Endothelial cell (in vitro differentiated cells): ENCODE data around the gene HOXB9. TPM values are rescaled to one million over a fixed set of nuclear protein-coding genes. Genes with fewer than 3 reads are reported as not detected.

Experiments used
- DNase-seq: peaks from one replicate; pipeline ENCODE4 v3.0.0; 2021; ENCODE audit warnings: low spot score
- H3K27ac Mint-ChIP-seq: one replicate; pipeline ENCODE4 v1.8.0; 2021; ENCODE audit warnings: mixed read lengths, inconsistent platforms; ENCODE audit not compliant: unreplicated experiment
- H3K27me3 Mint-ChIP-seq: one replicate; pipeline ENCODE4 v1.8.0; 2021; ENCODE audit warnings: mild to moderate bottlenecking, moderate library complexity, mixed read lengths, inconsistent platforms; ENCODE audit not compliant: unreplicated experiment
- H3K36me3 Mint-ChIP-seq: one replicate; pipeline ENCODE4 v1.8.0; 2021; ENCODE audit warnings: mild to moderate bottlenecking, low read depth, mixed read lengths, inconsistent platforms; ENCODE audit not compliant: unreplicated experiment
- H3K4me1 Mint-ChIP-seq: one replicate; pipeline ENCODE4 v1.8.0; 2021; ENCODE audit warnings: mild to moderate bottlenecking, mixed read lengths, inconsistent platforms; ENCODE audit not compliant: unreplicated experiment
- H3K4me3 Mint-ChIP-seq: one replicate; pipeline ENCODE4 v1.8.0; 2021; ENCODE audit warnings: mild to moderate bottlenecking, mixed read lengths, inconsistent platforms; ENCODE audit not compliant: unreplicated experiment
- H3K9me3 Mint-ChIP-seq: one replicate; pipeline ENCODE4 v1.8.0; 2021; ENCODE audit warnings: mixed read lengths, inconsistent platforms; ENCODE audit not compliant: unreplicated experiment
- total RNA-seq: library from RNA; stranded (reverse); fragmentation: NEBNext Ultra II Directional; extraction: Animal tissue kit (Norgen Biotek cat#: 25700); gene quantifications from one replicate; pipeline ENCODE4 v1.2.1, GENCODE V29; 2021; ENCODE audit not compliant: unreplicated experiment
- TF ChIP-seq, protein P1 (sequence below): fragments of 200-600 bp; sonication (generic); IDR thresholded peaks from one replicate; pipeline ENCODE4 v1.5.0; 2021; ENCODE audit warnings: antibody characterized with exemption; ENCODE audit not compliant: unreplicated experiment

Gene HOXB9
- total RNA-seq, 1 donor from 2014 or later, result 0.49 TPM

DNA sequence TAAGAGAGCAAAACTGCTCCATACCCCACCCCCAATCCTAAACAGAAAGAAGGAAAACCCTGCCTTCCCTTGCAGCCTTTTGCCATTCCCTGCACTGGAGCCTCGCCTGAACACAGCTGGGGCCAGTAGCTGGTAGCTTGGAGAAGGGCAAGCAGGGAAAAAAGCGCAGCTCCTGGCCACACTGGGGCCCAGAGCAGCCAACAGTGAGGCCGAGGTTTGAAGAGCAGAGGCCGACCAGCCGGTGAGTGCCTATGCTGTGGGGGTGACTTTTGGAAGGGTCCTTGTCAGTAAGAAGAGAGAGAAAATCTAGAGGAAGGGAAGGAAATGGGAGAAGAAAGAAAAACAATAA, 3.2 kb upstream of the HOXB9 start:
- Mint-ChIP-seq H3K36me3 (no peaks in the 10 kb centered on the region), H3K27ac (no peak overlapping the region), H3K9me3 (no peaks in the 10 kb centered on the region), H3K27me3 (peaks cover 28% of the 10 kb centered on the region), H3K4me1 (peaks cover 16% of the 10 kb centered on the region), H3K4me3 (no peak overlapping the region)
- TF ChIP-seq, protein P1, sequence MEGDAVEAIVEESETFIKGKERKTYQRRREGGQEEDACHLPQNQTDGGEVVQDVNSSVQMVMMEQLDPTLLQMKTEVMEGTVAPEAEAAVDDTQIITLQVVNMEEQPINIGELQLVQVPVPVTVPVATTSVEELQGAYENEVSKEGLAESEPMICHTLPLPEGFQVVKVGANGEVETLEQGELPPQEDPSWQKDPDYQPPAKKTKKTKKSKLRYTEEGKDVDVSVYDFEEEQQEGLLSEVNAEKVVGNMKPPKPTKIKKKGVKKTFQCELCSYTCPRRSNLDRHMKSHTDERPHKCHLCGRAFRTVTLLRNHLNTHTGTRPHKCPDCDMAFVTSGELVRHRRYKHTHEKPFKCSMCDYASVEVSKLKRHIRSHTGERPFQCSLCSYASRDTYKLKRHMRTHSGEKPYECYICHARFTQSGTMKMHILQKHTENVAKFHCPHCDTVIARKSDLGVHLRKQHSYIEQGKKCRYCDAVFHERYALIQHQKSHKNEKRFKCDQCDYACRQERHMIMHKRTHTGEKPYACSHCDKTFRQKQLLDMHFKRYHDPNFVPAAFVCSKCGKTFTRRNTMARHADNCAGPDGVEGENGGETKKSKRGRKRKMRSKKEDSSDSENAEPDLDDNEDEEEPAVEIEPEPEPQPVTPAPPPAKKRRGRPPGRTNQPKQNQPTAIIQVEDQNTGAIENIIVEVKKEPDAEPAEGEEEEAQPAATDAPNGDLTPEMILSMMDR, result no peak
- DNase-seq, result no peak

DNA sequence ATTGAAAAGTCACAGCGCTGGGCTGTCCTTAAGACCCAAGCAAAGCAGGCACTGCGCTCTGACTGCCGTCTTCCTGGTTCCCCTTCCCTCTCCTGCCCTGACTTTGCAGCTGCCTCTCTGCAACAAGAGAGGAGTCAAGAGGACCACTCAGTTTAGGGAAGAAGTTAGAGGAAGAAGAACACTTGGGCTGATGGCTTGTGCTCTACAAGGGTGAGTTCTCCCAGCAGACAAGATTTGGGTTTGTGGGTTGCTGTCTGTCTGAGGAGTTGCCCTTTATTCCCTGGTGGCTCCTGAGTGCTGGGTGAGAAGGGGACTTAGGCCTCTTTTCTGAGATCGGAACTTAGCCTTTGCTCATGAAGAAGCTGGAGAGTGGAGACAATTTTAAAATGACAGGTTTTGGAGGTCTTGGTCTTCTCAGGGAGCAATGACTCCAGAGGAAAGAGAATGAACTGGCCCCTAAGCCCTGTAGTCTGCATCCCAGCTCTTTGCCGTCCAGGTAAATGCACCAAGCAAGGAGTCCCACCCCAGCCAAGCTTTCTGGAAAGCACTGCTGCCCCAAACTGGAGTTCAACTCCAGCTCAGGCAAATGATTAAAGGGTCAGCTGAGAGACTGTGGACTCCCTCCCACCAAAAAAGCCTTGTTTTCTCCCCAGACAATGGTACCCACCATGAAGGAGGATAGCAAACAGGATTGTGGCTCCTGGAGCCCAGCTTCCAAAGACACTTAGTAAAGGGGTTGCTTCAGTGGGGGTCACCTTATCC, 2.7 kb upstream of the HOXB9 start:
- TF ChIP-seq, protein P1, result no peak
- no peaks in the 10 kb centered on the region for H3K36me3 Mint-ChIP-seq
- no peak overlapping the region for H3K27ac Mint-ChIP-seq
- DNase-seq, result no peak
- H3K4me3 Mint-ChIP-seq, result no peak overlapping the region
- H3K4me1 Mint-ChIP-seq, result peaks cover 16% of the 10 kb centered on the region
- no peaks in the 10 kb centered on the region for H3K9me3 Mint-ChIP-seq
- peaks cover 28% of the 10 kb centered on the region for H3K27me3 Mint-ChIP-seq

DNA sequence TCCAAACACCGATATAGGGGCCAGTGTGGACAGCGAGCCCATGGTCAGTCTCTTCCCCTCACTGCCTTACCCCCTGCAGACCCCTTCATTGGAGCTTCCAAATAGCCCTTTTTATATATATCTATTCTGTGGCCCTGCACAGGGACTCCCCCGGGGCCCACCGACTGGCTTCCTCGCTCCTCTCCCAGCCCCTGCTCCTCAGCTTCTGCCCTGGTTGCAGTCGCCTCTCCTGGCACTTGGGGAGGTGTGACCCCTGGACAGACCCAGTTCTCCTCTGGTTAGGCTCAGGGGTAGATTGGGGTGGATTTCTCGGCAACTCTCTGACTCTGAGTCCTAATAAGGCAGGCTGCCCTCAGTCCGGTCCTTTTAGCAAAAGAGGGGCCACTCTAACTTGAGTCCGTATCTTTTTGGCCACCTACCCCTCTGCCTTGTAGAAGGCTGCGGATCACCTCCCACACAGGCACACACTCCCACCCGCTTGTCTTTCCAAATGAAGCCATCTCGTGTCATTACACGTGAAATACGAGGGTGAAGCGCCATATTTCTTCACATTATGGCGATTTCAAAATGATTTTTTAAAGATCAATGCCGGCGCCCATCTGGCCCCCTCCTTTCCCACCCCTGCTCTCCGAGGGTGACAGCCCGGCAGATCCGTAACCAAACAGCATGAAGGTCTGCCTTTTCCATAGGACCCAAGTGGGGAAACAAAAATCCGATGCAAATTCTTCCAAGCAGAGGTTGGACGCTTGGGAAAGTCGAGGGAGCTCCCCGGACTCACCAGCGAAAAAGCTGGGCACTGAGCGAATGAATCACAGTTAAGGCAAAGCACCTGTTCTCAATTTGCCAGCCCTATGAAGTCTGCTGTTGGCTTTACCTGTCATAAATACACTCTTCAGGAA, 1.7 kb upstream of the HOXB9 start:
- peaks cover 32% of the 10 kb centered on the region for H3K27me3 Mint-ChIP-seq
- H3K36me3 Mint-ChIP-seq, result no peaks in the 10 kb centered on the region
- peaks cover 15% of the 10 kb centered on the region for H3K4me1 Mint-ChIP-seq
- no peaks in the 10 kb centered on the region for H3K9me3 Mint-ChIP-seq
- no peak overlapping the region for H3K27ac Mint-ChIP-seq
- no peak for DNase-seq
- TF ChIP-seq, protein P1, result no peak
- no peak overlapping the region for H3K4me3 Mint-ChIP-seq

DNA sequence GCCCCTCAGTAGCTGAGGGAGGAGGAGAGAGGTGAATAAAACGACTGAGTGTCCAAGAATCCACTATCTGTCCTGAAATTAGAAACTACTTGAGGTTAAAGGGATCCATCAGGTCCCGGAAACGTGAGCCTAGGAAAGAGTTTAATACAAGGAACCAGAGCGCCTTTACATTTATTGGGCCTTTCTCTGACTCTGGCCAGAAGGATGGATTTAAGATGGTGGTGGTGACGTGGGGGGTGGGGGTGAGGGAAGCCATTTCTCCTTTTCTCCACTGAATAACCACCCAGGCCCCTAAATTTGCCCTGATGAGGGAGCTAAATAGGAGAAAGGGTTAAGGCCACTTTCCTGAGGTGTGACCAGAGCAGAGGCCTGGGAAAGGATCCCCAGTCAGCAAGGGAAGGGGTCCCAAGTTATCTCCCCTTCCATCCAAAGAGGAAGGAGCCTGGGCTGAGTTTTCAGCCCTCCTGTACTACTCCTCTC, 1.0 kb upstream of the HOXB9 start:
- Mint-ChIP-seq H3K27me3 (peaks cover 33% of the 10 kb centered on the region), H3K36me3 (no peaks in the 10 kb centered on the region), H3K9me3 (no peaks in the 10 kb centered on the region), H3K4me1 (peaks cover 8% of the 10 kb centered on the region), H3K4me3 (no peak overlapping the region), H3K27ac (no peak overlapping the region)
- TF ChIP-seq, protein P1, result no peak
- DNase-seq, result no peak
